ENCODE data around the gene COL13A1. TPM values are rescaled to one million over a fixed set of nuclear protein-coding genes. Genes with fewer than 3 reads are reported as not detected.
A peak's percentile ranks its signal among the peaks of the same experiment; 100 is the strongest.

COL13A1 gene
- total RNA-seq, 2 donors from 2014 or later = not detected

GRCh38 chr10:69963178-69963834, 161.6 kb downstream of the COL13A1 start:
- H3K36me3 Mint-ChIP-seq = no peaks in the 10 kb centered on the region
- DNase-seq (ENCODE audit: low spot score in 2 of 2) (no peak), ATAC-seq (no peak)
- H3K9me3 Mint-ChIP-seq = no peaks in the 10 kb centered on the region
- H3K27ac Mint-ChIP-seq = no peak overlapping the region

GRCh38 chr10:69963835-69964710, 162.4 kb downstream of the COL13A1 start:
- Mint-ChIP-seq H3K9me3 (no peaks in the 10 kb centered on the region), H3K27ac (no peak overlapping the region), H3K36me3 (no peaks in the 10 kb centered on the region)
- no peak for ATAC-seq
- no peak for DNase-seq (ENCODE audit: low spot score in 2 of 2)

DNA sequence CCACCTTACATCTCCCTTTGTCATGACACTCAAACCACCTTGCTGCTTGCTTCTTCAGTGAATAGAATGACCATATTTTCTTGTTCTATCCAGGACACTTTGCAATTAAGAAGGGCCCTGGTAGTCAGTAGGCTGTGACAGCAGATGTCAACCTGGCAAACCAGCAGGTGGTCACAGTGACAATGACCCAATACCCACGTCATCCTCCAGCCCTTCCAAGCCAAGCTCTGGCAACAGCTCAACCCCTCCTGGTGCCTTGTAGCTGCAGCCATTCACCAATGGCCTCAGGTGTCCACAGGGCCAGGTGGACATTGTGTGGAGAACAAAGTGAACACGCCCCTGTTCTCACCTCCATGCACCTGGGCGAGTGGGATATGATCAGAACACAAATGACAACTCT, 163.4 kb downstream of the COL13A1 start:
- ATAC-seq (no peak), DNase-seq (ENCODE audit: low spot score in 2 of 2) (no peak)
- H3K36me3 Mint-ChIP-seq = no peaks in the 10 kb centered on the region
- H3K27ac Mint-ChIP-seq = no peak overlapping the region
- H3K9me3 Mint-ChIP-seq = no peaks in the 10 kb centered on the region

DNA sequence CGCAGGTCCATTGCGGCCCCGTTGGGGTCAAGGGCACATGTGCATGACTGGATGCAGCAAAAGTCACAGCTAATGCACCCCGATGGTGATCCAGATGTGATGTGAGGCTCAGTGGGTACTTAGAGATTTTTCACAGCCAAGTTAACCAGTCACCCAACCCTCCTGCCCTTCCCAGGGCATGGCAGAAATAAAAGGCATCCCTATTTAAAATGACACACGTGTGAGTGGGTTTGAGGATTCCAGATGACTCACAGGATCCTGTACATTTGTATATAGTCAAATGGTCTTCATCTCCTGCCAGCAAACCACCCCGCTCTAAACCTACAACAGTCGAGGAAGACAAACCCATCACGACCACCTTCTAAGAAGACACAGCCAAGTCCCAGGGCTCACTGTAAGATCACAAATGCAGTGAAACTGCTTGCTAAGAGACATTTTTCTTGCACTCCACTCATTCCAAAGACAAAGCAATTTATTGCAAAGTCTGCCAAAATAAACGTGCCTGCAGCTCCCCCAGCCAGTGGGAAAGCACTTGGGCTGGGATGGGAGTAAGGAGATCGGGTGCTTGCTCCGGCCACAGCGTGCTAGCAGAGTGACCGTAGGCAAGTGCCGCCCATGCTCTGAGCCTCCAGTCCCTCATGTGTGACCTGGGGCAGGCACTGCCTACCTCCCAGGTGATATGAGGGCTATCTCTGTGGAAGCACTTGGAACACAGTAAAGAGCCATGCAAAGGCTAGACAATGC, 164.4 kb downstream of the COL13A1 start:
- DNase-seq (ENCODE audit: low spot score in 2 of 2) = no peak
- ATAC-seq = no peak

DNA sequence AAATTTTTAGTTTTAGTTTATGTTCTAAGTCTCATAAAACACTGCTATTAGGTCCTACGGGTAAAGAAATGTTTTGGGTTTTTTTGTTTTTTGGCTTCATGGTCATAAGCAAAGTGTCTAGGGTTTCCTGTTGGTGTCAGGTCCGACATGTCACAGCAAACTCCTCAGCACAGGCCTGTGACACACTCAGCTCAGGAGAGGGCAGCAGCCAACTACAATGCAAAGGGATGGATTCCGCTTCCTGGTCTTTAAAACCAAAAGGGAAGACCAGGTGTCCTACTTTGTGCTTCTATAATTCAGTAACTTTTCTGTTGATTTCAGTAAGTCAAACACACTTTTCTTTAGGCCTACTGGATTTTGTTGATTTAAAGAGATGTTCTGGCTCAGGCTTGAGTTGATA, 167.1 kb downstream of the COL13A1 start:
- Mint-ChIP-seq H3K9me3 (no peaks in the 10 kb centered on the region), H3K36me3 (no peaks in the 10 kb centered on the region), H3K27ac (no peak overlapping the region)
- DNase-seq (ENCODE audit: low spot score in 2 of 2) (no peak), ATAC-seq (no peak)

More for the DNA sequence above, 164.4 kb downstream of the COL13A1 start:
- Mint-ChIP-seq H3K36me3 (no peaks in the 10 kb centered on the region), H3K27ac (no peak overlapping the region), H3K9me3 (no peaks in the 10 kb centered on the region)

DNA sequence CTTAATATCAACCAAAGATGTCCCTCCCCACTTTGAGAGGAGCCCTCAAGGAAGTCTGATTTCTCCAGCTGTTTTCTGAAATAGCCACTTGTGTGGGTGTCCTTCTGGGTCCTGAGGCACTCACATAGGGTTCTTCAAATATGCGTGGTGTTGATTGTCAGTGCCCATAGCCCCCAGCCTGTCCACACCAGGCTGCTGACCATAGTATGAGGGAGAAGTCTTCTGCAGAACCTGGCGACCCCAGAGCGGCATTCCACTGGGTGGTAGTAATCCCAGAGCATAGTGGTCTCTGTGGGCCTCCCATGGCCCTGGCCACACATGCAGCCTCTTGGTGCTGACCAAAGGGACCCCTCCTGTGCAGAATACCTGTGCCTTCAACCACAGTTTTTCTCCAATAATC, 168.3 kb downstream of the COL13A1 start:
- Mint-ChIP-seq H3K36me3 (no peaks in the 10 kb centered on the region), H3K9me3 (no peaks in the 10 kb centered on the region), H3K27ac (no peak overlapping the region)
- ATAC-seq = no peak
- no peak for DNase-seq (ENCODE audit: low spot score in 2 of 2)

GRCh38 chr10:69972981-69973397, 171.3 kb downstream of the COL13A1 start:
- Mint-ChIP-seq H3K27ac (no peak overlapping the region), H3K36me3 (peaks cover 0 to 5% of the 10 kb centered on the region in 2 donors), H3K9me3 (peaks cover 0 to 3% of the 10 kb centered on the region in 2 donors)
- ATAC-seq = no peak
- no peak for DNase-seq (ENCODE audit: low spot score in 2 of 2)

- no peak for DNase-seq (ENCODE audit: low spot score in 2 of 2)
- Mint-ChIP-seq H3K9me3 (peaks cover 0 to 7% of the 10 kb centered on the region in 2 donors), H3K27ac (peak overlapping the region in 1 of 2 donors; percentile 9), H3K36me3 (peaks cover 0 to 5% of the 10 kb centered on the region in 2 donors)
- ATAC-seq = no peak
These were observed 172.0 kb downstream of the COL13A1 start for GRCh38 chr10:69973678-69974077.

DNA sequence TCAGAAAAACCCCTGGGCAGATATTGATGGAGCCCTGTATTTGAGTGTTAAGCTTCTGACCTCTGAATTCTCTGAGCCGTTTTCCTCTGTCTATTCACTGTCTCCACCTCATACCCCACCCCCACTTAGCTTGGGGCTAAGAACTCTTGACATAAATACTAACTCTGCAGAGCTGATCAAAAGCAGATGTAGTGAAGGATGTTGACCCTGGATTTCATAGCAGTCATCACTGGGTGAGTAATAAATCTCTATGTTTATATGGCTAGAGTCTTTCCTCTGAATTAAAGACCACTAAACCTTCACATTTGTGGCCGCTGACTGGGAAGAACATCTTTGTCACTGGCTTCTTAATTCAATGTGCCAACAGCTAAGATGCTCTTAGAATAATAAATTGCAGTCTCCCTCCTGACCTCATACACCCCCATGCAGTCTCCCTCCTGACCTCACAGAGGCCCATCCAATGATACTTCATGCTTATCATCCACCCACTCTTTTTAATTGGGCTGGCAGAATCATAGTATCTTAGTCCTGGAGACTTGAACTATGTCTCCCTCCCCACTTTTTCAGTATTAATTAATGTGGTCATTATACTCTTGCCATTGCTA, 172.9 kb downstream of the COL13A1 start:
- Mint-ChIP-seq H3K27ac (no peak overlapping the region), H3K9me3 (peaks cover 0 to 7% of the 10 kb centered on the region in 2 donors)

GRCh38 chr10:69976795-69977546, 175.3 kb downstream of the COL13A1 start:
- Mint-ChIP-seq H3K9me3 (peaks cover 10 to 16% of the 10 kb centered on the region in 2 donors), H3K36me3 (peaks cover 9 to 27% of the 10 kb centered on the region in 2 donors), H3K27ac (no peak overlapping the region)
- DNase-seq (ENCODE audit: low spot score in 2 of 2) (no peak), ATAC-seq (no peak)

More for the DNA sequence above, 172.9 kb downstream of the COL13A1 start:
- DNase-seq (ENCODE audit: low spot score in 2 of 2) (no peak), ATAC-seq (no peak)
- peaks cover 0 to 6% of the 10 kb centered on the region in 2 donors for H3K36me3 Mint-ChIP-seq

- DNase-seq (ENCODE audit: low spot score in 2 of 2) (no peak), ATAC-seq (no peak)
- Mint-ChIP-seq H3K36me3 (peaks cover 9 to 34% of the 10 kb centered on the region in 2 donors), H3K27ac (no peak overlapping the region), H3K9me3 (peaks cover 11 to 16% of the 10 kb centered on the region in 2 donors)
These were observed 177.5 kb downstream of the COL13A1 start for GRCh38 chr10:69979174-69979573.

GRCh38 chr10:69980672-69981071, 179.0 kb downstream of the COL13A1 start:
- H3K9me3 Mint-ChIP-seq = peaks cover 11 to 16% of the 10 kb centered on the region in 2 donors
- no peak overlapping the region for H3K27ac Mint-ChIP-seq
- DNase-seq (ENCODE audit: low spot score in 2 of 2) (no peak), ATAC-seq (no peak)
- peaks cover 9 to 34% of the 10 kb centered on the region in 2 donors for H3K36me3 Mint-ChIP-seq

GRCh38 chr10:69988094-69988493, 186.4 kb downstream of the COL13A1 start:
- H3K27ac Mint-ChIP-seq = no peak overlapping the region
- DNase-seq (ENCODE audit: low spot score in 2 of 2) (no peak), ATAC-seq (no peak)
- no peaks in the 10 kb centered on the region for H3K9me3 Mint-ChIP-seq
- no peaks in the 10 kb centered on the region for H3K36me3 Mint-ChIP-seq

DNA sequence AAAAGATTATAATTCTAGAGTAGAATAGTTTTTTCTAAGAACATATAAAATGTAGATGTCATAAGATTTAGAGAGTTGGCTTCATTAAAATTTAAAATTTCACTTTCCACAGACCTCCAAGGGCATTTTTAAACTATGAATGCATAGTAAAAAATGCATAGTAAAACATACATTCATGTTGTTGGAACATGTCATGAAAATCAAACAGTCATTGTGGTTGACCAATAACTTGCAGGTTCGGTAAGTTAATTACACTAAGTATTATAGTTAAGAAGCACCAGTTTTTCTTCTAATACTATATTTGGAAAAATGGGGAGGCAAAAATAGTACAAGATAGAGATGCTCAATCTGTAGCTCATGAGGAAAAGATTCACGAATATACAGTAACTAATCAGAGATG, 189.4 kb downstream of the COL13A1 start:
- DNase-seq (ENCODE audit: low spot score in 2 of 2) (no peak), ATAC-seq (no peak)
- Mint-ChIP-seq H3K9me3 (no peaks in the 10 kb centered on the region), H3K27ac (no peak overlapping the region), H3K36me3 (no peaks in the 10 kb centered on the region)

DNA sequence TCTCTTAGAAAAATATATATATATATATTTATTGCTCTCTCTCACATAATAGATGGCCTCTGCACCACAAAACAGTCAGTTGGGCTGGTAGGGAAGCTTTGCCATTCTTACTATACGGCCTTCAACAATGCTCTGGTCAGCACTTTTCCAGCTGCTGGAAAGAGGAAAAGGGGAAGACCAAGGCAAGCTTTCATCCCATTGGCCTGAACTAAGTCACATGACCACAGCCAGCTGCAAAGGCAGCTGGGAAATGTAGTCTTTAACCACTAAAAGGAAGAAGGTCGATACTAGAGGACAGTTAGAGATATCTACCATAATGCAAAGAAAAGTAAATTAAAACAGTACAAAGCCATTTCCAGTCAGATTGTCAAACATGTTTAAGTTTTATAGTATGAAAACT, 192.6 kb downstream of the COL13A1 start:
- DNase-seq (ENCODE audit: low spot score in 2 of 2) (no peak), ATAC-seq (peak; percentile 43 to 48)
- H3K27ac Mint-ChIP-seq = no peak overlapping the region

GRCh38 chr10:69996611-69997010, 194.9 kb downstream of the COL13A1 start:
- Mint-ChIP-seq H3K27ac (no peak overlapping the region), H3K36me3 (no peaks in the 10 kb centered on the region), H3K9me3 (no peaks in the 10 kb centered on the region)
- DNase-seq (ENCODE audit: low spot score in 2 of 2) = no peak
- no peak for ATAC-seq

More for the DNA sequence above, 192.6 kb downstream of the COL13A1 start:
- Mint-ChIP-seq H3K36me3 (no peaks in the 10 kb centered on the region), H3K9me3 (no peaks in the 10 kb centered on the region)
